Body of pancreas (tissue), 4 donors: Measurements from ENCODE around the gene SCN2B.

Experiments
- CTCF ChIP-seq, 7 experiments: fragments of 450-650 bp in 4 of 7; fragments of 200-600 bp in 3 of 7; sonication (generic) in 3 of 7; IDR thresholded peaks; one replicate each; pipeline ENCODE4 v1.5.1; 2016 to 2019; ENCODE audit warnings: antibody characterized with exemption in 7 of 7
- POLR2A ChIP-seq, 3 donors: fragments of 450-650 bp; IDR thresholded peaks; one replicate each; pipeline ENCODE4 v1.6.1; 2016; ENCODE audit warnings: antibody characterized with exemption in 3 of 3, mild to moderate bottlenecking in 2 of 3

- TF ChIP-seq POLR2A (IDR thresholded peaks at IDR 0.05) (no peak), CTCF (IDR thresholded peaks at IDR 0.05) (no peak)
These were observed 4.1 kb downstream of the SCN2B start for GRCh38 chr11:118172356-118172755.
